Bone marrow (tissue), 2 donors: ENCODE data around the gene HIGD1C.
"Not testable (repeated sequence)": the region's sequence is repeated elsewhere in the genome, so short reads cannot be mapped to it uniquely, and the experiment has no call there.

Experiments used
- DNase-seq, 2 donors: peaks; one replicate each; lab custom pipeline; 2025; lab: John Stamatoyannopoulos, UW

The HIGD1C gene

DNA sequence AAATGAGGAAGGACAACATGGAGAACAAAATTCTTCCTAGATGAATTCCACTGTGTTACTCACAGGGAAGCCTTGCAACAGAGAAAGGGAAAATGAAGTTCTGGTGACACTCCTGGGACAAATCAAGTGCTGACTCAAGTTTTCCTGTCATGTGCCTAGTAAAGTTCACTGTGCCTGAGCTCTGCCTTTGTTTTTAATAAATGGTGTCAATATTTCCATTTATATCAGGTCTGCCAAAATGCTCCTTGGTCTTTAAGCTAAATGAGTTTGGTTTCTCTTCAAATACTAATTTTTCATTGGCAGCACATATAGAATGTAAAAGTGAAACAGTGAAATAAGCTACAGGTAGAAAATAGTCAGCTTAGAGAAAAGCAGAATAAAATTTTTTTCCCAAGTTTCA lies 33.0 kb downstream of the HIGD1C start:
- no peak for DNase-seq

DNA sequence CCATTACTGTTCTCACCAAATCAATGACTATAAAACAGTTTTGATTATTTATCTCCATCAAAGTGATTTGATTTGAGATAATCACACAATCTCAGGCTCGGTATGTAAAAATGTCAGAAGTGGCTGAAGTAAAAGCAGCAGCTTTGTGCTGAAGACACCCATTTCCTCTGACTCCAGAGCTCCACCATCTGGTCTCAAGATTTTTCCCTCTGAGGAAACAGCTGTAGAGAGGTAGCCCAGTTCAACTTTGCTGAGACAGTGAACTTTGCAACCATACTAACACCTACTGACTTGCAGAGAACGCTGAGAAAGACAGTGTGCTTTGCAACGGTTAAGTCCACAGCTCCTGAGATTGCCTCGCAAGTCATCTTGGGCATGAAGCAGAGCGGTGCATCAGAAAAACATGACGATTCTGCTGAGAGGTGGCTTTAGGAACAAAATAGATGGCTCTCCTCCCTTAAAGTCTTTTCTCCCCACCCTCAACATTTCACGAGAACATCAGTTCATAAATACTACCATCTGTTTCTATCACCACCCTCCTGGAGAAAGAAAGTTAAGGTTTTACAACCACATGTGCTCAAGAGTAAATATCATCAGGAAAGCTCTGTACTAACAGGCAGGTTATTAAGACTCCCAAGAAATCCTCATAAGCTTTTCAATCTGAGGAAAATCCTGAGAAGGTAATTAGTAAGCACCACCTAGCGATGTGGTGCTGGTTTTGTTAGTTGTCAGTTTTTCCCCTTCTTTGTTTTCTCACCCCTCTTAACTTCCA lies 34.8 kb downstream of the HIGD1C start:
- peak in 1 of 2 donors; percentile 35 for DNase-seq

DNA sequence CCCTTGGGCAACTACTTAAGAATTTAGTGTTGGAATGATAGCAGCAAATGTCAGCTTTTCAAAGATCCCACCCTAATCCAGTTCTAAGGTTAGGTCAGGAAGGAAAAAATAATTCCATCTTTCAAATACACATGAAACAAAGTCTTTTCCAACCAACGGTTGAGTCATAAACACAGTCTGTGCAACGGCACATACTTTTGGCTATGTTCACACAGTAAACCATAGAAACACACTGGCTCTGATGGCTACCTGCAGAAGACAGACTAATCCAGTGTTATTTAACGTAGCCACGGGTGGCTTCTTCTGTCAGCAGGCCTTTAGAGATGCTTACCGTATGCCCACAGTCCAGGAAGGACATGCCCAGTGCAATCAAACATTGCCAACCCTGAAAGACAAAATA lies 35.7 kb downstream of the HIGD1C start:
- no peak for DNase-seq

DNA sequence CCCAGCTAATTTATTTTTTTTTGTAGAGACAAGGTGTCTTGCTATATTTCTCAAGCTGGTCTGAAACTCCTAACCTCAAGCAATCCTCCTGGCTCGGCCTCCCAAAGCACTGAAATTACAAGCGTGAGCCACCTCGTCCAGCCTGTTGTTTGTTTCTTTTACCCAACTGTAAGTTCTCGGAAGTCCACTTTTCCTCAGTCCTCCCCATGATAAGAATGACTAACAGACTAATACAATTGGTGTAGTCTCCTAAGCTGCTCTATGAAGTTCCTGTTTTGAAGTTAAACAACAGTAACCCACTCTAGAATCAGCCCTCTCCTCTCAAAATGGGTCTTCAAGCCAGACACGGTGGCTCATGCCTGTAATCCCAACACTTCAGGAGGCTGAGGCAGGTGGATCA lies 36.5 kb downstream of the HIGD1C start:
- no peak for DNase-seq

DNA sequence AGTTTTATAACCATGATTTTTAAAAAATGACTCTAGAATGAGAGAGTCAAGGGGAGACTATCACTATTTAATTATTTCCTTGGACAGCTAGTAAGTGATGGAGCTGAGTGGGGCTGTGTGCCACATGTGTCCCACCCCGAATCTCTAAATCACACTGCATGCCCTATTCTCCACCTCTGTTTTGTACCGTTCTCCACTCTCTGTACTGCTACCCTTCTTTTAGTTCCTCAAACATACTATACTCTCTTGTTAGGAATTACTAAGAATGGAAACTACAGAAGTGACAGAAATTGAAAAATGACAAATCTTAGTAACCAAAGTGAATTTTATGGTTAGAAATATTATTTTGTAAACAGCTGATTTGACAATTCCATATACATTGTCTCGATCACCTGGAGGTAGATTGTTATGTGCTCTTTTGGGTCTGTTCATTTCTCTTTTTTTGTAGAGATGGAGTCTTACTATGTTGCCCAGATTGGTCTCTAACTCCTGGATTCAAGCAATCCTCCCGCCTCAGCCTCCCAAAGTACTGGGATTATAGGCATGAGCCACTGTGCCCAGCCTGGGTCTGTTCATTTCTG lies 37.9 kb downstream of the HIGD1C start:
- no peak for DNase-seq

DNA sequence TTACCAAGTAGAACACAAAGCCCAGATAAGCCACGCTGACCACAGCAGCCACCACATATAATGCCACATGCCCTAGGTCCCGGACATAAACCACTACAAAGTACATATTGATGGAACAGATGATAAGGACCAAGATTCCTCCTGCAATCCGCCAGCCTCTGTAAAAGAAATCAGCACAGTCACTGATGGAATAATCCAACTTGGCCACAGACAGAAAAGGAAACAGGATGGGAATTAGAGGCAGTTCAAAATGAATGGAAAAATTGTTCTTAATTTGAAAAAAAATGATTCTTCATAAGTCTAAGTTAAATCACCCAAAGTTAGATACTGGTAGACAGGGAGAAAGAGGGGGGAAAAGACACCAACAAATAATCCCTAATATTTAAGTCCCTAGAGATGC lies 38.4 kb downstream of the HIGD1C start:
- no peak for DNase-seq

DNA sequence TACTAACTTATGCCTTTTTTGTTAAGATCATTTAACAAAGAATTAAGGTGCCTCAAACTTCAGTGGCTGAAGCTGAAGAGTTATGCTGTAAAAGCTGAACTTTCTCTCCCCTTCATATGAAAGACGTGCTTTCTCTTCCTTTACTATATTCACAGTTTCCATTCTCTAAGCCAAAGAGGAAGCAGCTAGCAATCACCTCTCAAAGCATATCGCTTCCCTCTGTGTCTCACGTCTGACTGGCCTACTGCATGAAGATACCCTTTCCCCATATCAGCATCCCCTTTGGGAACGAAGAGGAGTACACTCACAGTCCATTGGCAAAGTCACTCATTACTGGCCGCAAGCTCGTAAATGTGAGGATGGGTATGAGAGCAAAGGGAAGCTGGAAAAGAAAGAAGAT lies 38.9 kb downstream of the HIGD1C start:
- no peak for DNase-seq

DNA sequence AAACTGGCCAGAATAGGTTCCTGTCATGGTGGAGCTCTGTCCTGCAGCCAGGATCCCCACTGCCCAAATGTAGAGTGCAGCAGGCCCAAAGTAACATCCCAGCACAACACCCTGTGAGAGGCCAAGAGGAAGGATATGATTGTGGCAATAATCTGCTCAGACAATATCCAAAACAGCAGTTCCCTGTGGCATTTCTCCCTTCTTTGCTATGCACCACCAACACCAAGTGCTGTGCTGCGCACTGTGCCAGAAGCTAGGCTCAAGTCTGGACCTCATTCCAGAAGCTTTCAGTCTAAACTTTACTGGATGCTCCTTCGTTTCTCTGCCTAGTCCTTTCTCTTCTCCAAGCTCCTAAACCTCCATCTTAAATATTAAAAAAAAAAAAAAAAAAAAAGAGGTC lies 40.5 kb downstream of the HIGD1C start:
- DNase-seq = no peak

DNA sequence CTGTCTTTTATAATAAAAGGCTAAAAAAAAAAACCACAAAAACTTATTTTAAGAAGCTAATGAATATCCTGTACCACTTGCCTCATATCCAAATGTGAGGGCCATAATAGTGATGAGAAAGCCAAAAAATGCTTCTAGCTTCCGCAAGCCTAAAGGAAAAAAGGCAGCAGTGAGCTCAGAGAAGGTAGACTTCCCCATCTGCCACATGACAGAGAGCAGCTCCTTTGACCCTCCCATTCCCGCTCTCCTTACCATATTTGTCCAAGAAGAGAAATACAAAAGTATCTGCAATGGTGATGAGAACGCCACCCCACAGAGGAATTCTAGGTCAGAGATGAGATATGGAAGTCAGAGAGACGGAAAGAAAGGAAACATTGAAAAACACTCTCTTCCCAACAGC lies 46.7 kb downstream of the HIGD1C start:
- DNase-seq = no peak

DNA sequence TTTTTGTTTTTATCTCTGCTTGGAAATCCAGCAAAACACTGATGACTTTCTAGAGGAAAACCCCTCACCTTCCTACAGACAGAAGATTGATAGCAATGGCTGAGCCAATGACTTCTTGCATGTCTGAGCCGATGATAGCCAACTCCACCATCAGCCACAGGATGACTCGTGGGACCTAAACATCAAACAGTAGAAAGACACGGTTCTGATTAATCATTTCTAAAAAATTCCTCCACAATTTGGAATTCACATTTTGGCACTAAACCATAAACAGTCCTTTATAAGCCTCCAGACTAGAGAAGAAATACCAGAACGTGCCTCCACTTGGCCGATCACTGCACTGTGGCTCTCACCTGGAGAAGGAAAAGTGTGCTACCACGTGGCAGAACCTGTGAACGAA lies 47.9 kb downstream of the HIGD1C start:
- no peak for DNase-seq

DNA sequence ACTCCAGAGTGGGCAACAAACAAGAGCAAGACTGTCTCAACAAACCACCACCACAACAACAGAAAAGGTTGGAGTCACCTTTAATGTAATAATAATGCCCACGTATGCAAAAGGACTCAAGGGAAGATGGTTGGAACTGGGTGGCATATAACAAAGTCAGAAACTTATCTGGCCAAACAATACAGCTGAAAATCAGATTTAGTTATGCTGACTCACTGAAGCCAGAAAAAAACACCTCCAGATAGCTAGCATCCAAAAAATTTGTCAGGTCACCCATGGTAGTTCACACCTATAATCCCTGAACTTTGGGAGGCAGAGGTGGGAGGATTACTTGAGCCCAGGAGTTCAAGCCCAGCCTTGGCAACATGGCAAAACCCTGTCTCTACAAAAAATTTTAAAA lies 49.5 kb downstream of the HIGD1C start:
- DNase-seq = no peak

DNA sequence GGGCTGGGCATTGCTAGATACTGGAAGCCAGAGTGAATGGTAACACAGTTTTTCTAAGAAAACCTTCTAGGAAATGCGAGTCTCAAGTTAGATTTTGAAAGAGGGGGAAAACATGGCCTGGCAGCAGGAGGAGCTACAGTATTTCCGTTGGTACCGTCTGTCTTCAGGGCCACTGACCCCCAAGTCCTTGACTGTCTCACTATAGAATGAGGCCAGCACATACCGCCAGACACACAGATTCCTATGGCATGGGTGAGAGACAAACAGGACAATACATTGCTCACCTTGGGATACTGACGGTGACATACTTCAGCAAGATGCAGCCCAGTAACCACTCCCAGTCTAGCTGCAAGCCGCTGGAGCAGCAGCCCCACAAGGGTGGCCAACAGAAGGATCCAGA lies 52.2 kb downstream of the HIGD1C start:
- no peak for DNase-seq

DNA sequence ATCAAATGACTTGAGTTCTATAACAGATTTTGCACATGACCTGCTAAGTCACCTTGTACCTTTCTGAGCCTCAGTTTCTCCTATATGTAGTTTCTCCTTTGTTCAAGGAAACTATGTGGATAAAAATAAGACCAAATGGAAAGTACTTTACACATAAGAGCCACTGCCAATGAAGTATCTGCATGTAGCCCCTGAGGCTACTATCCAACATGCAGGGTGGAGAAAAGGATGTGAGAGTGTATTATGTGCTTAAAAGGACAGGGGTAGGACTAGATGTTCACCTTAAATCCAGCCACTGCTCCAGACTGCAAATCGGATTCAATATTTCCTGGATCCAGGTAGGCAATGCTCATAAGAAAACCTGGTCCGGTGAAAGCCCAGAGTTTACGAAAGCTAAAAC lies 52.7 kb downstream of the HIGD1C start:
- no peak for DNase-seq

DNA sequence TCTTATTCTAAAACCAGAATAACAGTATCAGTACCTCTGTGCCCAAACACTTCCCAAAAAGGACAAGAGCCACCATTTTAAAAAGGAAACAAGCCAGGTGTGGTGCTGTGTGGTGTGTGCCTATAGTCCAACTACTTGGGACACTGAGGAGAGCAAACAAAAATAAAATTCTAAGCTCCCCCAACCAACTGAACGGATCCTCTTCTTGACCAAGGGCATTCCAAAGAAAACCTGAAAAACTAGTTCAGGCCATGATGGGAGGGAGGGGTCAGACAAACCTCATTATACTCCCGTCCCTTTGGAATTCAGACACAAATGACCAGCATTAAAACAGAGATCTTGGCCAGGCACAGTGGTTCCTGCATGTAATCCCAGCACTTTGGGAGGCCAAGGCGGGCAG lies 53.3 kb downstream of the HIGD1C start:
- DNase-seq = no peak

DNA sequence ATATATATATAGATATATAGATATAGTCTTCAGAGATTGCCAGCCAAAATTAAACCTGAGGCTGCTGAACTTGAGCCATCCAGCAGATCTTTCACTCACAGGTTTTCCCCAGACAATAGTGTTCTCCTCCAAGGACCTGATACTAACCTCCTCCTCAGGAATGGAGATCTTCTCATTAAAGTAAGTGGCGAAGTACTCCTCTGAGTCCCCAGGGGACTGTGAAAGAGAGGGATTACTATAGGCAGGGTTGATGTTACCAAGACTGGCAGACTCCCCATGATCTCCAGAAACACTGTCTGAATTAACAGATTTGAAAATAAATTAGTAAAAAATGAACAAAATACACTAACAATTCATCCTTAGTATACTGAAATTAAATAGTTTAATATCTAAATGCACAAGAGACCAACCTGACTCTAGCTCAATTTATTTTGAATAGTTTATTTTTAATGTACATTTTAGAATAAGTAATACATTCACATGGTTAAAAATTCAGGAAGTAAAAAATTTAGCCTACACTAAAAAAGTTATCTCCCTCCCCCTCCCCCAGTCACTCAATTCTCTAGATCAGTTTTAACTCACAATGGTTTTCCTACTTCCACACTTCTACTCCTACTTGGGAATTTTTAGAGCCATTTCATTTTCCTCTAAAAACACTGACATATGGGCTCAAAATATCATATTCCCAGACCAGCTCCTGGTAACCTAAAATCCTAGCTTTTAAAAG lies 56.1 kb downstream of the HIGD1C start:
- DNase-seq = no peak

DNA sequence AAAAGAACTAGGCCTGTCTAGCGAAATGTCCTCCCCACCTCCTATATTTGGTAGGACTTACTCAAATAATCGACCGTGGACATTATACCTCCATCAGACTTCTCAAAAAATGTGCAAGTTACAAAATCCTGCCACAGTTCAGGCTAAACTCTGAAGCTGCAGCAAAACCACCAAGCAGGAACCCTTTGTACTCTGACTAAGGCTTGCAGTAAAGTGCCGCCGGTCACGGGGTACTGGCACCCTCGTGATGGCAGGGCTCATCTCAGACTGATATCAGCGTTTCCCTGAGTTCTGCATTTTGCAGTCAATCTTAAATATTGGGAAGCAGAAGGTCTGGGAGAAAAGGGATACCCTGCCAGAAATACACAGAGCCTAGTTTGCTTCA lies 56.7 kb downstream of the HIGD1C start:
- peak; percentile 18 to 70 for DNase-seq

DNA sequence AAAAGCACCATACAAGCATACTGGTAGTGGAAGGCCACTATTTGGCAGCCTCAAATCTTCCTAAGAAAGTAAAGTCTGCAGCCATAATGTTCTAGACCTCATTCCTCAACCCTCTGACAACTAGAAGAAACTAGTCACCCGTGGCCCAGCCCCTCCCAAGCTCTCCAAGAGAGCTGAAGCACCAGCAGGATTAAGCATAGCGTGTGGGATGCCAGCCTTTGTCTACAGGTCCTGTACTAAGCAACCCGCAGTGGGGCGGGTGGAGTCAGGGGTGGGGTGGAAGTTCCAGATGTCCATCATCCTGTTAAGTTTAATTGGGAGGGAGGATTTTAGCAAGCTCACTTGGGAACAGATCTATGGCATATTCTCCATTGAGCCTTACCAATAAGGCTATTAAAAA lies 59.6 kb downstream of the HIGD1C start:
- DNase-seq = no peak

DNA sequence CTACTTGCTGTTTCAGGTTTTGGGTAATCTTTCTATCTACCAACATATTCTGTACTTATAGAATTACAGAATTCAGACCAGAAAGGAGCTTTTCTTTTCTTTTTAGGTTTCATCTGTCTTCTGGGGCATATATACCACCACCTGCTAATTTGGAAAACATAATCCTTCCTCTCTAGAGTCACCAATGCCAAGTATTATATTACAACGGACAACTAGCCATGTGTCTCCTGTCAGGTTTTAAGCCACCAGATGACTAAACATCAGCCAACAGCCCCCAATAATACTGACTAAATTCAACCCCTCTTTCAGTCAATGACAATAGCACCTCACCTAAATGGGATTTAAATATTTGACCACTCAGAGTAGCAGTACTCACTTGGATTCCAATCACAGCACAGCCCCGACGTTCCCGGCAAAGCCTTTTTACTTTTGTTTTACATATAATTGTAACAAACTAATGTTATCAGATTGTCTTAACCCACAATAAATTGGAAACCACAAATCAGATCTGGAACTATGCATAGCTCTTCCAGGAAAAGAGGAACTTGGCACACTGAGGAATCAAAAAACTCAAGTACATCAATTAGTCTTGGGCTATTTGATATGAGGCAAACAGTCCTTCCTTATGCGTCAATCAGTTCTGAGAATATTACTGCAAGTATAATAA lies 60.4 kb downstream of the HIGD1C start:
- DNase-seq = no peak

DNA sequence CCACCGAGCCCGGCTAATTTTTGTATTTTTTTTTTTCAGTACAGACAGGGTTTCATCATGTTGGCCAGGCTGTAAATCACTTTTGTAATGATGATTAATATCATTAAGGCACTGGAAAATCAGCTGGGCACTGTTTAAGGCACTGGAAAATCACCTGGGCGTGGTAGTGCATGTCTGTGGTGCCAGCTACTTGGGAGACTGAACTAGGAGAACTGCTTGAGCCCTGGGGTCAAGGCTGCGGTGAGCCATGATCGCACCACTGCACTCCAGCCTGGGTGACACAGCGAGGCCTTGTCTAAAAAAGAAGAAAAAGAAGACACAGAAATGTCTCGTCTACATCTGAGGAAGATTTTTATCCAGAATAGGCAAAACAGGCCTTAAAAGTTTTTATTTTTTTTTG lies 61.1 kb downstream of the HIGD1C start:
- DNase-seq = no peak

DNA sequence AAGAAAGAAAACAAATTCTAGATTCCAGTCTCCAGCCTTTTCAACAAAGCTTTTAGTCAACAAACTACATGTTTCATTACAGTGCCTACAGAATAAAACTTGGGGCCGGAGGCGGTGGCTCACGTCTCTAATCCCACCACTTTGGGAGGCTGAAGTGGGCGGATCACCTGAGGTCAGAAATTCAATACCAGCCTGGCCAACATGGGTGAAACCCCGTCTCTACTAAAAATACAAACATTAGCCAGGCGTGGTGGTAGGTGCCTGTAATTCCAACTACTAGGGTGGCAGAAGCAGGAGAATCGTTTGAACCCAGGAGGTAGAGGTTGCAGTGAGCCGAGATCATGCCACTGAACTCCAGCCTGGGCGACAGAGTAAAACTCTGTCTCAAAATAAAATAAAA lies 62.1 kb downstream of the HIGD1C start:
- DNase-seq = not testable (repeated sequence)

DNA sequence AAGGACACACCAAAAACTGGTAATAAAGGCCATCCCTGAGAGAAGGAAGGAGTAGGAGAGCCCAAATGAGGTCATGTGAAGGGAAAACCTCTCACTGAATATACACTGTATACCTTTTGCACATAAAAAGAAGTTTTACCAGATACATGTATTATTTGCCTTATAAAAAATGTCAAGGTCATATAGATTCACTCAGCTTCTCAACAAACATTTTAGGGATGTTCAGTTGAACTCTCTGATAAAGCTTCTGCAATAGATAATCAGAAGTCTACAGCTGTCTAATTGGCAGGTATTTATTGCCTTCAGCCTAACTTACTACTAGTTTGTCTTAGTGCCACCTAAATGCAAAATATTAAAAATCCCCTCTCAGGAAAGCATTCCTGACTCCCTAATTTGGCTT lies 65.1 kb downstream of the HIGD1C start:
- no peak for DNase-seq

DNA sequence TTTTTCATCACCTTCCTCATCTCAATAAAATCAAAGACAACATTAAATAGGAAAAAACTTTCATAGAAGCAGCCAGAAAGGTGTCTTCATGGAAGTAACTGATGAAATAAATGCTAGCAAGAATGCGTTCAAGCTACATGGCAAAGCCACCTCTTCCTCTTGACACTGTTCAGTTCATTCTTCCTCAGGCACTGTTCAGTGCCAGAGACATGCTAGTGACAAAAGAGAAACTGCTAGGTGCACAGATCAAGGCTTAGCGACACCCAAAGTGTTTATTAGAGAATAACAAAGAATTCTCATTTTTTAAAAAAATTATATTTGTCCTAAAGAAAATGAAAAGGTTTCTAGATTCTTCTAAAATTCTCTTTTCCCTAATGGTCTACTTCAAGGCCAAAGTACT lies 66.6 kb downstream of the HIGD1C start:
- DNase-seq = no peak

DNA sequence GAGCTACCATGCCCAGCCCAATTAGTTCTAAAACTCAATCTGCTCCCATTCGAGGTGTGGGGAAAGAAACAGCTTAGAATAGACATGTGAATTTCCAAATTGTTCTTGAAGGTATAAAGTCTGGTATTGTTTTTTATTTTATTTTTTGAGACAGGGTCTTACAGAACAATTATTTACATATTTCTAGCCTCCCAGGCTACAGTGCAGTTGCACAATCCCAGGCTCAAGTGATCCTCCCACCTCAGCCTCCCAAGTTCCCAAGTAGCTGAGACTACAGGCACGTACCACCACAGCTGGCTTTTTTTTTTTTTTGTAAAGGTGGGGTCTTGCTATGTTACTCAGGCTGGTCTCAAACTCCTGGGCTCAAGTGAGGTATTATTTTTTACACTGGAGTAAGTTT lies 67.6 kb downstream of the HIGD1C start:
- DNase-seq = no peak
